ENCODE results near the gene ZNF688.
A peak's percentile ranks its signal among the peaks of the same experiment; 100 is the strongest.
"Not testable (repeated sequence)": the region's sequence is repeated elsewhere in the genome, so short reads cannot be mapped to it uniquely, and the experiment has no call there.

ZNF688 gene
- total RNA-seq, result 6.2 to 12.4 reads per million in 2 donors

- DNase-seq, result peak; percentile 82 to 99 (median 93)
Measured at GRCh38 chr16:30571445-30572322, at the start of gene ZNF688. ZNF688 (minus strand) TSS chr16:30571714; CDS start chr16:30571629, 85 bp downstream.

DNA sequence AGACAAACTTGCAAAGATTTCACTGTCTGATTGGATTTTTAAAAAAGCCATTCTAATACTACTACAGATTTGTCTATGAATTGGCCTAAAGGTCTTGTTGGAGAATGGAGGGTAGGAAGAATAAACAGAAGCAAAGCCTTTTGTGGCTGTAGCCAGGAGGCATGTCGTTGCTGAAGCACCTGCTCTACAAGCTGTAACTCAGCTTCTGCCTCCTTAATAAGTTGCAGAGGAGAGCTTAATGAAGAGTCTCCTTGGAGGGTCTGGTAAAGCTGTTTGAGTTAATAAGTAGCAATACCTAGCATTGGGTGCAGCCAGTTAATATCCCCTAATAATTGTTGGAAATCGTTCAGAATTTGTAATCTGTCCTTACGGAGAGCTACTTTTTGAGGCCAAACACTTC is 48.7 kb upstream of the ZNF688 start:
- no peak for DNase-seq

GRCh38 chr16:30619638-30620037 is 48.1 kb upstream of the ZNF688 start:
- DNase-seq, result no peak

- no peak for DNase-seq
Measured at GRCh38 chr16:30619202-30619601, 47.7 kb upstream of the ZNF688 start.

GRCh38 chr16:30615358-30616091 is 44.0 kb upstream of the ZNF688 start:
- peak; percentile 33 to 88 (median 62) for DNase-seq

DNA sequence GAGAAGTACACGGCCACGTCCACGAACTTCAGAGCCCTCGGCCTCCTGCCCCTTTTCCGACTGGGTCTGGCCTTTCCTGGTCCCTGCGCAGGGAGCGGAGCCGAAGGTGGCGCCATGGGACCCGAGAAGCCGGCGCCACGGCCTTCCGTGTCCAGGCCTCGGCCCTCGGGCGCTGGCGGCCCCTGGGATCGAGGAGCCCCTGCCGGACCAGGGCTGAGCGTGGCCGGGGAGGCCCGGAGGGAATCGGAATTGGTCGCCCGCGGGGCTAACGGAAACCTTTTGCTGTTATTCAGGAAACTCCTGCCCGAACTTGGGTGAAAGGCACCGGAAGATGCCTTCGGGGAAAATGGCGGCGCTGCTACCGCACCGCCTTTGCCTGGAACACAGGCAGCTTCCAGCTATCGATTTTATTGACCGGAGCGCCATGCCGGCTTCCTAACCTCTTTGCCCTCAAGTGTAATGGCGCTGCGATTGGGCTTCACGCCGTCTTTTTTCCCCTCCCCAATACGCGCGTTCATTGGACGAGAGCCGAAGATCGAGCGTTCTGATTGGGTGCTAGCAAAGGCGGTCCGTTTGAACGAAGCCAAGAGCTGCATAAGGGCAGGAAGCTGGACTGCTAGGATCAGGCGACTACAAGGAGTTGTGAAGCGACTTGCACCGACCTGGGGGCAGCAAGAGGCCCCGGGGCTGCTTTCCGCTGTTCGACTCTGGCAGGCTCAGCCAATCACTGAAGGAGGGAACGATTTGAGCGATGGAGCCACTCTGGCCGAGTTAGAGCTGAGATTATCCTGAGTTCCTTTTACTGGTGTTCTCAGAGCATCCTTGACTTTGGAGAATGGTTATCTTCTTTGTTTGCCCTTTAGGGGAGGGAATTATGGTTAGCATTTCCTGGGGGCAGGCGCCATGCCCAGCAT is 38.7 kb upstream of the ZNF688 start, which contains the start of gene ZNF689:
Gene ZNF689 (minus strand): TSS at position 464 of the 914 bp plus-strand sequence. CDS start 348 bp downstream, at position 116.
- peak; percentile 76 to 96 (median 91) for DNase-seq

DNA sequence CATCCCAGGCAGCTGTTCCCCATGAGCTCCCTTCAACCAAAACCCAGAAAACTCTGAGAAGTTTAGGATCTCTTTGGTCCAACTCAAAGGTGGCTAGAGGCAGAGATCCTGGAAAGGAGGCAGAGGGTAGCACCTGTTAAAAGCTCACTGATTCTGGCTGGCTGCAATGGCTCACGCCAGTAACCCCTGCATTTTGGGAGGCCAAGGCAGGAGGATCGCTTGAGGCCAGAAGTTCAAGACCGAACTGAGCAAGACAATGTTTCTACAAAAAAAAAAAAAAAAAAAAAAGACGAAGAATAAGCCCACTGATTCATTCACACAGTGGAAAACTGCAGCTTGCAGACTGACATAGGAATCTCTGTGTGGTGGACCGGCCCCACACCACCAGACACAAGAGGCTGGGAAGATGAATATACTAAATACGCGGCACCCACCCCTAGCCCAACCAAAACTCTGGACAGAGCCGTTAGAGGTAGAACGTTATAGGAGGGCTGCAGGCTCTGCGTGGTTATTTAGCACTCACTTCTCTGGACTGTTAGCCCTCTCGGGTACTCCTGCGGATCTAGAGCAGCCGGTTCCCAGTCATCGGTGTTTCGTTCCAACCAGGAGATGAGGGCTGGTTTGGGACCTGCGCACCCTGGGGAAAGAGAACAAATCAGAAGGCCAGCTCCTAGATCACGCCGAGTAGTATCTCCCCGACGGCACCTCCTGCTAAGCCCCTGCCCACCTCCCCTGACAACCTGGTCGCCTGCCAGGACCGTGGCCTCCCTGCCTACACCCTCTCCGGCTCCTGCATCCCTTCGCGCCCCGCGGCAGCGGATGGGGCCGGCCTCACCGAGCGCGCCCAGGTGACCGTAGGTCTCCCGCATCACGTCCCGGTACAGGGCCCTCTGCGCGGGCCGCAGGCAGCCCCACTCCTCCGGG is 37.8 kb upstream of the ZNF688 start:
- peak in 3 of 5 experiments; percentile 14 to 57 (median 15) for DNase-seq

- no peak for DNase-seq
Measured at GRCh38 chr16:30606004-30606403, 34.5 kb upstream of the ZNF688 start.

- DNase-seq, result no peak
Measured at GRCh38 chr16:30605158-30605557, 33.6 kb upstream of the ZNF688 start.

- DNase-seq, result no peak
Measured at GRCh38 chr16:30604316-30604947, 32.9 kb upstream of the ZNF688 start.

- no peak for DNase-seq
Measured at GRCh38 chr16:30603945-30604315, 32.4 kb upstream of the ZNF688 start.

DNA sequence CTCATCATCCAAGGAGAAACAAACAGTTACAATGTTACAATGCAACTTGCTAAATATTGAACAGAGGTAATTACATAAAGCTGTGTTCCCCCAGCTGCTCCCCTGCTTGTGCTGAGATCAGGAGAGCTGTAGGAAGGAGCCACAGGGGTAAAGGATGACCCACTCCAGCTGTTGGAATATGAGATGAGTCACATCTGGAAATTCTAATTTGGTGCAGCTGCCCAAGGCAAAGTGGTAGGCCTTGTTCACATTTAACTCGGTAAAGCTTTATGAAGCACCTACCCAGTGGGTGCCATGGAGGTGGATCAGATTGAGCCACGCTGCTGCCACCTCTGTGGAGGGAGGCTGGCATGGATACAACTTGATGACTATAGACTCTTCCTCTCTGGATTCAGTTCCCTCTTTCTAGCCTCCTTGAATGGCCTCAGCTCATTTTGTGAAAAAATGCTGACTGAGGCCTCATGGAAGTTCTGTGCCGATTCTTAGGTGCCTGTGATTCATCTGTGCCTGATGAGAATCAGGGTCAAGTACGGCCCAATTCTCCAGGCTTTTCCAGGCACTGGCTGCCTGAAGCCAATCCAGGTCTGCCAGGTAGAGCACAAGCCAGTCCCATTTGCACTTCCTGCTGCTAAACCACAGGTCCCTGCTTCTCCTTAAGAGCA is 31.2 kb upstream of the ZNF688 start:
- DNase-seq, result no peak

DNA sequence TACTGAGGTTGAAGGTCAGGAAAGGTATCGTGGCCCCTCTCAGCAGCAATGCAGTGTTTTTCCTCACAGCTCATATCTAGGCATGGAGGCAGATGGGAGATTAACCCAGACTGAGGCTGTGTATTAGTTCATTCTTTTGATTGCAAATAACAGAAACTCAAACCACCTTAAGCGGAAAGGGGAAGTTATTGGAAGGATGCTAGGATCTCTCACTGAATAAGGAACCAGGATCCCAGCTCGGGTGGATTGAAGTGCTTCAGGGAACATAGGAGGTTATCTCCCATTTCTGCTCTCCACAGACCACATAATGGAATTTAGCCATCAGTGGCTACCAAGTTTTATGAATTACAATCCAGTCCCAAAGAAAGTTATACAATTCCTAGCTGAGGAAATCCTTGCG is 30.5 kb upstream of the ZNF688 start:
- no peak for DNase-seq

GRCh38 chr16:30600929-30601328 is 29.4 kb upstream of the ZNF688 start:
- no peak for DNase-seq

GRCh38 chr16:30600215-30600614 is 28.7 kb upstream of the ZNF688 start:
- DNase-seq, result no peak

DNA sequence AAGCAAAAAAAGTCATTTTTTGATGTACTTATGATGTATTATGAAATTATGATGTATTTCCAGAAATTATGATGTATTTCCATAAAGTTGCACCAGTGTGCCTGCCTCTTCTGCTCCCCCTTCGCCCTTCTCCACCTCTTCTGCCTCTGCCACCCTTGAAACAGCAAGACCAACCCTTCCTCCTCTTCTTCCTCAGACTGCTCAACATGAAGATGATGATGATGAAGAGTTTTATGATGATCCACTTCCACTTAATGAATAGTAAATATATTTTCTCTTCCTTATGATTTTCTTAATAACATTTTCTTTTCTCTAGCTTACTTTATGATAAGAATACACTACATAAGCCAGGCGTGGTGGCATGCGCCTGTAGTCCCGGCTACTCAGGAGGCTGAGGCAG is 21.4 kb upstream of the ZNF688 start:
- DNase-seq, result no peak

DNA sequence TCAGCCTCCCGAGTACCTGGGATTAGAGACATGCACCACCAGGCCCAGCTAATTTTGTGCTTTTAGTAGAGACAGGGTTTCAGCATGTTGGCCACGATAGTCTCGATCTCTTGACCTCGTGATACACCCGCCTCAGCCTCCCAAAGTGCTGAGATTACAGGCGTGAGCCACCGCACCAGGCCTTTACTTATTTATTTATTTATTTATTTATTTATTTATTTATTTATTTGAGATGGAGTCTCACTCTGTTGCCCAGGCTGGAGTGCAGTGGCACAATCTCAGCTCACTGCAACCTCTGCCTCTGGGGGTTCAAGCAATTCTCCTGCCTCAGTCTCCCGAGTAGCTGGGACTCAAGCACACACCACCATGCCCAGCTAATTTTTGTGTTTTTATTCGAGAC is 19.4 kb upstream of the ZNF688 start:
- not testable (repeated sequence) for DNase-seq

DNA sequence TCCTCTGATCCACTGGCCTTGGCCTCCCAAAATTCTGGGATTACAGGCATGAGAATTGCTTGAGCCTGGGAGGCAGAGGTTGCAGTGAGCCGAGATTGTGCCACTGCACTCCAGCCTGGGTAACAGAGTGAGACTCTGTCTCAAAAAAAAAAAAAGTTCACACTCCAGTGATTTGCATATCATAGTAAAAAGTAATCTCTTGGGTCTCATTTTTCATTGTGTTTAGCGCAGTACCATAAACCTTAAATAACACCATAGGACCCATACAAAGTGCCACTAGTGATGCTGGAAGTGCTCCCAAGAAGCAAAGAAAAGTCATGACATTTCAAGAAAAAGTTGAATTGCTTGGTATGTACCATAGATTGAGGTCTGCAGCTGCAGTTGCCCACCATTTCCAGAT is 18.1 kb upstream of the ZNF688 start:
- not testable (repeated sequence) for DNase-seq

DNA sequence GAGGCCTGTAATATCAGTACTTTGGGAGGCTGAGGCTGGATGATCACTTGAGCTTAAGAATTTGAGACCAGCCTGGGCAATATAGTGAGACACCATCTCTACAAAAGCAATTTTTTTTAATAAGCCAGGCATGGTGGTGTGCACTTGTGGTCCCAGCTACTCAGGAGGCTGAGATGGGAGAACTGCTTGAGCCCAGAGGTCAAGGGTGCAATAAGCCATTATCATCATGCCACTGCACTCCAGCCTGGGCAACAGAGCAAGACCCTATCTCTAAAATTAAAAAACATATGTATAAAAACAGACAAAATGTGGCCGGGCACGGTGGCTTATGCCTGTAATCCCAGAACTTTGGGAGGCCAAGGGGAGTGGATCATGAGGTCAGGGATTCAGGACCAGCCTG is 17.1 kb upstream of the ZNF688 start:
- DNase-seq, result no peak

Measured in T-helper 2 cell (primary cell).